Measurements from ENCODE around the gene PTEN. TPM values are rescaled to one million over a fixed set of nuclear protein-coding genes. Genes with fewer than 3 reads are reported as not detected.
"Not testable (repeated sequence)": the region's sequence is repeated elsewhere in the genome, so short reads cannot be mapped to it uniquely, and the experiment has no call there.

PTEN gene
- total RNA-seq, 1 experiment from 2014 or later, result 20.5 TPM

DNA sequence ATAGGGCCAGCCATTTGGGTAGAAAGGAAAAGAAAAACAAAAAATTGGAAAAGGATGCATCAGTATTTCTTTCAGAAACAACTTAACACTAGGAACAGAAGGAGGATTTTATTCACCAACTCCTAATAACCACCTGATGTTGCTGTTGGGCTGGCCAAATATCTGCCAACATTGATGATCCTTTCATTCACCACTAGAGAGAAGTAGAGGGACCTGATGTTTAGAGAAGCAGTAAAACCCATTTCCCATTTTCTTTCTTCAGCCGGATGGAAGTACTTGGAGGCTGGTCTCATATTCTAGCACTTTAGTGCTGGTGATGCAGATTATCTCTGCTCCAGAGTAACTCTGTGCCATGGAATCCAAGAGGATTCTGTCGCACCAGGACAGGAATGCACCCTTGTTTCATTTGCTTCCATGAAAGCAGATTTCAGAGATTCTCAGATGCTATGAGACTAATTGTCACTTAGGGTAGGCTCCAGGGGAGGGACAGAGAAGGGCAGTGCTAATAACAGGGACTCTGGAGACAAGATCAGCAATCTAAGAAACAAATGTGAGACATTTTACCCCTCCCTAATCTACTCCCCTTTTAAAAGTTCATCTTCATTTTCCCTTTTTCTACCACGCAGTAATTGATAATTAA, 3.1 kb upstream of the PTEN start:
- DNase-seq, result peak in 1 of 2 experiments; percentile 26
- no peaks in the 10 kb centered on the region for H3K9me3 ChIP-seq (replicated peaks)
- H3K27me3 ChIP-seq, result no peaks in the 10 kb centered on the region
- H3K27ac ChIP-seq, result no peak overlapping the region
- no peak overlapping the region for H3K4me3 ChIP-seq
- no peaks in the 10 kb centered on the region for H3K36me3 ChIP-seq
- H3K4me1 ChIP-seq, result no peaks in the 10 kb centered on the region

DNA sequence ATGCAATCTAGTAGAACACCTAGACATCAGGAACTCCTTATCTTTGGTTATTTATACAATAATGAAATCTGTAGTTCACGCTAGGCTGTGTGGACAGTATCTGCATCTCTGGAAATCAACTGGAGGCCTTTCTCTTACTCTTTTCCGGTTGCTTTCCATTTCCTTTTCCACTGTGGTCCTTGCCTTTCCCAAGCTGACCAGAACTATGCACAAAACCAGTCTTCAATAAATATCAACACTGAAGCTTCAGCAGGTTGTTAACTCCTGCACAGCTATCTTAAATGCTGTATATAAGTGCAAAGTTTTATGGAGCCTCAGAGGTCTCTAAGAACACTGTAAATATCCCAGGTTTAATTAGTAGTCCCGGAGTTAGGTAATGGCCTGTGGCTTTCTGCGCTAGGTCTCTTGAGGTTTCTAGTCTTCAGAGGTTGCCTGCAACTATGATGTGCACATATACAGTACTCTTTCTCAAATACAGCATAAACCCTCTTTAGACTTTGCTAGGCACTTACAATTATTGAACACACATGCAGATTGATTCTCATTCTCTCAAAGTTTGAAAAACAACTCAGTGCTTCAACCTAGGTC, 2.5 kb upstream of the PTEN start:
- Histone ChIP-seq H3K4me1 (no peaks in the 10 kb centered on the region), H3K9me3 (replicated peaks) (no peaks in the 10 kb centered on the region), H3K36me3 (no peaks in the 10 kb centered on the region), H3K27ac (no peak overlapping the region), H3K4me3 (no peak overlapping the region), H3K27me3 (no peaks in the 10 kb centered on the region)
- no peak for DNase-seq

DNA sequence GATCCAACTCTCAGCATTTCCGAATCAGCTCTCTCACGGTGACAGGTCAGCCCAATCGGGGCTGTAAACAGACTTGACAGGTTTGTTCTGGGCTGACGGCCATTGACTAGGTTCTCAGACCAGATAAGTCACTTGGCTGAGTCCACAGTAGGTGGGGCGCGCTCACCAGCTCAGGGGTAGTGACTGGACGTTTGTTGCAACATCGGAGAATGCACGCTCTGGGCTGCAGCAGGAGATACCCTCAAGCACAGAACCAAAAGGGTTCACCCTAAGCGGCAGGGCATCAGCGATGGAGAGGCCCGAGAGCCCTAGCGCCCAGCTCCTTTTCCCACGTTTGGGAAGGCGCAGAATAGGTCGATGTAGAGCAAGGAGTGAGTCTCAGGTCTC, 1.9 kb upstream of the PTEN start:
- DNase-seq, result no peak
- H3K27ac ChIP-seq, result no peak overlapping the region
- no peaks in the 10 kb centered on the region for H3K27me3 ChIP-seq
- no peaks in the 10 kb centered on the region for H3K36me3 ChIP-seq
- H3K4me3 ChIP-seq, result no peak overlapping the region
- no peaks in the 10 kb centered on the region for H3K9me3 ChIP-seq (replicated peaks)
- no peaks in the 10 kb centered on the region for H3K4me1 ChIP-seq

DNA sequence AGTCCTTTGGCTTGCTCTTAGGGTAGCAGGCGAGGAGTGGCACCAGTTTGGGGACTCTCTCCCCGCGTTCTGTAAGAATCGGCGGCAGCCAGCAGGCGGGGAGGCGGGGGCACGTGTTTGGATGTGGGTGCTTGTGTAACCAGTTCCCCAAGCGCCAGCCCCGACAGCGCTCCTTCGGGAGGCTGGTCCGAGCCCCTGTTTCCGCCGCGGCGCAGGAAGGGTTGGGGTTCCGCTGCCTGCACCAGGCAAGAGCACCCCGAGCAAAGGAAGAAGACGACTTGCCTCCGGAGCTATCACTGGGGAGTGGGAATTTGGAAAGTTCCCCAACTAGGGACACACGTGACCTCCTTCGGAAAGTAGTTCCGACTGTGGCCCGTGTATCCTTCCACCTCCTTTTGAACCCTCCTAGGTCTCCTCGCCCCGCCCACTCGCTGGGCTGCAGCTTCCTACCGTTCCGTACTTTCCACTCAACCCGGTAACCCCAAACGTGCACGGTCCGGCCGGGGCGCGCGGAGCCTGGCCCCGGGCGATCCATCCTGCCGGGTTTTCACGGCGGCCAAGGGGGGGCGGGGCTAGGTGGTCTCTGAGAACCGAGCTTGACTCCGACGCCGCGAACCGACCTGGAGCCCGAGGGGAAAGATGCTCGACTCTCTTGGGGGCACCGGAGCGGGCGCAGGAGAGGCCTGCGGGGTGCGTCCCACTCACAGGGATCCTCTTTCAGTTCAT, 1.3 kb upstream of the PTEN start:
- Histone ChIP-seq H3K4me3 (peak overlapping the region; percentile 87), H3K27ac (no peak overlapping the region), H3K4me1 (no peaks in the 10 kb centered on the region), H3K36me3 (no peaks in the 10 kb centered on the region), H3K27me3 (no peaks in the 10 kb centered on the region), H3K9me3 (replicated peaks) (no peaks in the 10 kb centered on the region)
- DNase-seq, result peak; percentile 76 to 80

DNA sequence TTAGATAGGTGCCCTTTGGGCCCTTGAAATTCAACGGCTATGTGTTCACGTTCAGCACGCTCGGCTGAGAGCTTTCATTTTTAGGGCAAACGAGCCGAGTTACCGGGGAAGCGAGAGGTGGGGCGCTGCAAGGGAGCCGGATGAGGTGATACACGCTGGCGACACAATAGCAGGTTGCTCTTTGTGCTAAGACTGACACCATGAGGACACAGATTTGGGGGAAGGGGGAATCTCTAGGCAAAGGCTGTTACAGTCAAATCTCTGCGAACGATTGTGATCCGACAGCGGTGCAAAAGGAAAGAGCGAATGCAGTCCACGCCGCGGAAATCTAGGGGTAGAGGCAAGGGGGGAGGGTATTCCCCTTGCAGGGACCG, 759 bp upstream of the PTEN start:
- no peaks in the 10 kb centered on the region for H3K4me1 ChIP-seq
- no peaks in the 10 kb centered on the region for H3K36me3 ChIP-seq
- no peak for DNase-seq
- H3K27me3 ChIP-seq, result no peaks in the 10 kb centered on the region
- H3K27ac ChIP-seq, result no peak overlapping the region
- H3K9me3 ChIP-seq (replicated peaks), result no peaks in the 10 kb centered on the region
- H3K4me3 ChIP-seq, result peak overlapping the region; percentile 87

DNA sequence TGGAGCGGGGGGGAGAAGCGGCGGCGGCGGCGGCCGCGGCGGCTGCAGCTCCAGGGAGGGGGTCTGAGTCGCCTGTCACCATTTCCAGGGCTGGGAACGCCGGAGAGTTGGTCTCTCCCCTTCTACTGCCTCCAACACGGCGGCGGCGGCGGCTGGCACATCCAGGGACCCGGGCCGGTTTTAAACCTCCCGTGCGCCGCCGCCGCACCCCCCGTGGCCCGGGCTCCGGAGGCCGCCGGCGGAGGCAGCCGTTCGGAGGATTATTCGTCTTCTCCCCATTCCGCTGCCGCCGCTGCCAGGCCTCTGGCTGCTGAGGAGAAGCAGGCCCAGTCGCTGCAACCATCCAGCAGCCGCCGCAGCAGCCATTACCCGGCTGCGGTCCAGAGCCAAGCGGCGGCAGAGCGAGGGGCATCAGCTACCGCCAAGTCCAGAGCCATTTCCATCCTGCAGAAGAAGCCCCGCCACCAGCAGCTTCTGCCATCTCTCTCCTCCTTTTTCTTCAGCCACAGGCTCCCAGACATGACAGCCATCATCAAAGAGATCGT, 598 bp downstream of the PTEN start:
- peak overlapping the region; percentile 8; the same call in 1 of the 2 replicates for H3K27ac ChIP-seq
- H3K27me3 ChIP-seq, result not testable (repeated sequence)

DNA sequence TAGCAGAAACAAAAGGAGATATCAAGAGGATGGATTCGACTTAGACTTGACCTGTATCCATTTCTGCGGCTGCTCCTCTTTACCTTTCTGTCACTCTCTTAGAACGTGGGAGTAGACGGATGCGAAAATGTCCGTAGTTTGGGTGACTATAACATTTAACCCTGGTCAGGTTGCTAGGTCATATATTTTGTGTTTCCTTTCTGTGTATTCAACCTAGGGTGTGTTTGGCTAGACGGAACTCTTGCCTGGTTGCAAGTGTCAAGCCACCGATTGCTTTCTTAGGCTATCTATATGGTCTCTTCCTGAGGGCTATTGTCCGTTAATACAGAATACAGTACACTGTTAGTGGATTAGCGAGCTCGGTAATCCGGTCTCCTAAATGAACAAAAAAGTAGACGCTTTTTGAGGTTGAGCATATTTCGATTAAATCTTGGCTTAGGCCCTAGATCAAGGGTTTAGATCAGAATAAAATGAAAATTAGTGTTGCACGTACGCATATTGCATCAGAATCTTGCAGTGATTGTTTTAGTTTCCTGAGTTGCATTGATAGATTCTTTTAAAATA, 1.2 kb downstream of the PTEN start:
- Histone ChIP-seq H3K27ac (0 out of 2 replicates have a peak overlapping the region, but pooled peaks have one; percentile 8), H3K4me1 (no peaks in the 10 kb centered on the region), H3K4me3 (peak overlapping the region; percentile 87), H3K27me3 (no peaks in the 10 kb centered on the region), H3K36me3 (no peaks in the 10 kb centered on the region), H3K9me3 (replicated peaks) (no peaks in the 10 kb centered on the region)
- peak in 1 of 2 experiments; percentile 34 for DNase-seq

More for the DNA sequence above, 598 bp downstream of the PTEN start:
- not testable (repeated sequence) for H3K36me3 ChIP-seq; H3K4me1 ChIP-seq; H3K9me3 ChIP-seq (replicated peaks)
- peak; percentile 13 to 50 for DNase-seq
- H3K4me3 ChIP-seq, result peak overlapping the region; percentile 87

DNA sequence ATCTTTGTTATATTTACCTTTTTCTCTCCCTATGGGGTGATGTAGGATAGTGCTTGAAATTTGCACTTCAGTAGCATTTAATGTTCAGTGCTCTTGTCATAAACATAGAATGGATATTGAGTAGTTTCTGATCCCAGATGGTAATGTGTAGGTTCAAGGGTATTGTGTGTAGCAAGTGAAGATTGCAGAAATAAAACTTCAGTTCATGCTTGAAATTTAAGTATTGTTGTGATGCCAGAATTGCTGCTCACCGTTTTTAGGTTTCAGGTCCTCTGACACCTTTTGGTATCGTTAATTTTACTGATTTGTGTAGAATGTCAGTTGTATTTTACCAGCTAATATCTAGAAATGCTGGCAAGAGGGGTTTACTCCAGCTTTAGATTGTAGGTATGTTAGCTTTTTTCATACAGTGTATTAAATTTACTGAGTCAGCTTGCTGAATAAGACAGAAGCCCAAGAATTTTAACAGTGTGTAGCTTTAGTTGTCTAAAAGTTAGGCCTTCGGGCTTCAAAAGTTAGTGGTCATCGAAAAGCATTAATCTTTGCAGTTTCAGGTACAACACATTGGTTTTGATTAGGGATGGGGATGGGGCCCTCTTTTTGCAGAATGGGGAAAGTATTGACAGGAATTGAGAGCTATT, 1.9 kb downstream of the PTEN start:
- Histone ChIP-seq H3K4me1 (no peaks in the 10 kb centered on the region), H3K4me3 (peak overlapping the region; percentile 87), H3K27ac (no peak overlapping the region), H3K27me3 (no peaks in the 10 kb centered on the region), H3K36me3 (no peaks in the 10 kb centered on the region), H3K9me3 (replicated peaks) (no peaks in the 10 kb centered on the region)
- DNase-seq, result no peak

DNA sequence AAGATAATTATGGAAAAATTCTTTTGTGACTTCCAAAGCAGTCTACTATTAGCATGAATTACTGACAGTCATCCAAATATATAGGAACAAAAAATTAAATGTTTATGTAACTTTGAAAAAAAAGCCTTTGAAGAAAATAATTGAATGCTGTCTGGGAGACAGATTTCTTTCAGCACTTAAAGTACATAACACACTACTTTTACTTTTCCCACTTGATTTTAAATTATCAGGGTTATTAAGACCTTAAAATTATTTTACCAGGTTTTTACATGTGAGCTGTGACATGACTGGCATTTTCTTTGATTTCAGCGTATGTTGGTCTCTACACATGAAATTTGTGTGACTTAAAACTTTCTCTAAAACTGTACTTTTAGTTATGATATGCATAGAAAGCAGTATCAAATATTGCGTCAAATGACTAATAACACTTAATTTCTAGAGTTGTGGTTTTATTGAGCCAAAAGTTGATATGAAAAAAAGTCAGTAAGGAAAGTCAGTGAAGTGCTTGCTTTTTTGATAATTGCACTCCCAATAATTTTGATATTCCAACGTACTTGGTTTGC, 3.1 kb downstream of the PTEN start:
- no peak overlapping the region for H3K27ac ChIP-seq
- DNase-seq, result no peak

DNA sequence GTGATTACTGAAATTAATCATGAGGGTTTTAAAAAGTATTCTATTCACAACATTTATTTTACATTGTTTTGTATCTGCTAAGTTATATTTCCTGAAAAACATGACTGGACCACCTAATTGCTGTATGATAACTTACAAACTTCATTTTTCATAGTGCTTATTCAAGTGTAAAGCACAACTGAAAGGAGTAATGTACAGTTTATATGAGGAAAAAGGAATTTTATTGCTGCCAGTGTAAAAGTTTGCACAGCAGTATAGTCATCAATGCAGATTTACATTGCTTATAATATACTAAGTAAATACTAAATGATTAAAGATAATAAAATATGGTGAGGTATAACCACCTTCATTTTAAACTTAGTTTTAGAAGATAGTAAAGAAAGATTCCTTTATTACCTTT, 4.0 kb downstream of the PTEN start:
- no peak overlapping the region for H3K27ac ChIP-seq
- no peaks in the 10 kb centered on the region for H3K36me3 ChIP-seq
- no peak overlapping the region for H3K4me3 ChIP-seq
- no peaks in the 10 kb centered on the region for H3K9me3 ChIP-seq (replicated peaks)
- H3K27me3 ChIP-seq, result no peaks in the 10 kb centered on the region
- no peaks in the 10 kb centered on the region for H3K4me1 ChIP-seq
- no peak for DNase-seq

More for the DNA sequence above, 3.1 kb downstream of the PTEN start:
- H3K4me1 ChIP-seq, result no peaks in the 10 kb centered on the region
- no peaks in the 10 kb centered on the region for H3K36me3 ChIP-seq
- H3K4me3 ChIP-seq, result peak overlapping the region; percentile 87
- no peaks in the 10 kb centered on the region for H3K27me3 ChIP-seq
- H3K9me3 ChIP-seq (replicated peaks), result no peaks in the 10 kb centered on the region

DNA sequence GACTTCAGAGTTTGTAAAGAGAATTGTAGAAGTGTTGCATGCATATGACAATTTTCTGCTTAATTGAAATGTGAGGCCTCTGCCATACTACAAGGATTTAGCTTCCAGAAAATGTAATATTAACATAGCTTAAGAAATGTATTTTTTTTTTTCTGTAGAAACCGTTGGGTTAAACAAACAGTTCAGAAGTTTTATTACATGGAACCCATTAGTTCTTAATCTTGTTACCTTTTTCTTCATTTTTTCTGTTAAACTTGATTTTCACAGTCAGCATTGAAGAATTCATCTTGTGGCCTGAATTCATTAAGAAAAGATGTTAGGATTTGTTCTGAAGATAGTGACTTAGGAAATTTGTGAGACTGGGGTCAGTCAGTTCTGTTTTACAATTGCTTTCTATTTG, 4.9 kb downstream of the PTEN start:
- H3K4me1 ChIP-seq, result no peaks in the 10 kb centered on the region
- no peak for DNase-seq
- no peaks in the 10 kb centered on the region for H3K36me3 ChIP-seq
- no peaks in the 10 kb centered on the region for H3K27me3 ChIP-seq
- H3K27ac ChIP-seq, result no peak overlapping the region
- H3K4me3 ChIP-seq, result no peak overlapping the region
- no peaks in the 10 kb centered on the region for H3K9me3 ChIP-seq (replicated peaks)

DNA sequence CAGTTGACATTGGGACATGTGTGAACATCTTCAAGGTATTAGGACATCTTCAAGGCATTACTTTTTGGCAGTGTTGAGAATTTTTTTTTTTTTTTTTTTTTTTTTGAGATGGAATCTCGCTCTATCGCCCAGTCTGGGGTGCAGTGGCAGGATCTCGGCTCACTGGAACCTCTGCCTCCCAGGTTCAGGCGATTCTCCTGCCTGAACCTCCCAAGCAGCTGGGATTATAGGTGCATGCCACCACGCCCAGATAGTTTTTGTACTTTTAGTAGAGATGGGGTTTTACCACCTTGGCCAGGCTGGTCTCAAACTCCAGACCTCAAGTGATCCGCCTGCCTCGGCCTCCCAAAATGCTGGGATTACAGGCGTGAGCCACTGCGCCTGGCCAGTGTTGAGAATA, 5.7 kb downstream of the PTEN start:
- H3K4me3 ChIP-seq; DNase-seq; H3K27ac ChIP-seq; H3K27me3 ChIP-seq; H3K36me3 ChIP-seq; H3K9me3 ChIP-seq (replicated peaks); H3K4me1 ChIP-seq: not testable (repeated sequence)

DNA sequence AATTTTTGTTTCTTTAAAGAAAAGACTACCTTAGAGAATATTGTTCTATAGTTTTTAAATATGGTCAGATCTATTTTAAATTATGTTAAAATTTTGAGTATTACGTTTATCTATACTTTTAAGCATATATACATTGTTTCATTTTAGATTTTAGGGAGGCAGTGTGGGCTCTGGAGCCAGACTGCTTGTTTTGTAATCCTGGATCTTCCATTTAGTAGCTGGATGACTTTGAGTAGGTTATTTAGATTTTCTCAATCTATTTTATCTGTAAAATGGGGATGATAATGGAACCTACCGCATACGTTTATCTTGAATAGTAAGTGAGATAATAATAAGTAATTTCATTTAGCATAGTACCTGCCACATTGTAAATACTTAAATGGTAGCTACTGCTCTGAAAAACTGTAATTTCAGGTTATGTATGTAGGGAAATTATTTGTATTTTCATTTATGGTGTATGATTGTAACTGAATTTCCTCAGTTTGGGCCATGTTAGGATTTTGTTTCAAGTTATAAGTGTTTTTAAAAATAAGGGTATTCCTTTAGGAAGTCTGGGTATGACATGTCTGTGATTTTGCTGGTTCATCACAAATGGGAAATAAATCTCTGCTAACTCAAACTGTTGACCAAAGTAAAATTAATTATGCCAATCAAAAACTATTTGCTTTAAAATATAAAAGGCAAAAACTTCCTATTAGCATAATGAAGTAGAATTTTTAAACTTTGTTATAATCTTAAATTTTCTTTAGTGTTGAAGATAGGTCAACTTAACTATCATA, 6.5 kb downstream of the PTEN start:
- no peak overlapping the region for H3K27ac ChIP-seq
- DNase-seq, result no peak
- no peaks in the 10 kb centered on the region for H3K4me1 ChIP-seq
- H3K9me3 ChIP-seq (replicated peaks), result no peaks in the 10 kb centered on the region
- H3K36me3 ChIP-seq, result no peaks in the 10 kb centered on the region
- H3K4me3 ChIP-seq, result no peak overlapping the region
- H3K27me3 ChIP-seq, result no peaks in the 10 kb centered on the region

DNA sequence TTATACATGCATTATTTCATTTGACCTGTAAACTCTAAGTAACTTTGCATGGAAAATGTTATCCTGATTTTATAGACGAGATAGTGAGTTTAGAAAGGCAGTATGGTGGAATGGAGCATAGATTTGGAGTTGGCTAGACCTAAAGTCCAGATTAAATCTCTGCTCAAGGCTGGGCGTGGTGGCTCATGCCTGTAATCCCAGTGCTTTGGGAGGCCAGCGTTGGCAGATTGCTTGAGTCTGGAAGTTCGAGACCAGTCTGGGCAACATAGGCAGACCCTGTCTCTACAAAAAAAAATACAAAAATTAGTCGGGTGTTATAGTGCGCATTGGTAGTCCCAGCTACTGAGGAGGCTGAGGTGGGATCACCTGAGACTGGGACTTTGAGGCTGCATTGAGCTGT, 9.4 kb downstream of the PTEN start:
- Histone ChIP-seq H3K9me3 (replicated peaks) (no peaks in the 10 kb centered on the region), H3K27me3 (no peaks in the 10 kb centered on the region), H3K4me3 (no peak overlapping the region), H3K27ac (no peak overlapping the region), H3K4me1 (no peaks in the 10 kb centered on the region), H3K36me3 (no peaks in the 10 kb centered on the region)
- DNase-seq, result no peak

All from SJCRH30 (cell line).